RKO (cell line): ENCODE results near the gene KRTAP5-8.
"Not testable (repeated sequence)": the region's sequence is repeated elsewhere in the genome, so short reads cannot be mapped to it uniquely, and the experiment has no call there.

Source experiments
- DNase-seq: peaks from one replicate; pipeline ENCODE4 v3.0.0-alpha.2; 2016; ENCODE audit warnings: low spot score

KRTAP5-8 gene

DNA sequence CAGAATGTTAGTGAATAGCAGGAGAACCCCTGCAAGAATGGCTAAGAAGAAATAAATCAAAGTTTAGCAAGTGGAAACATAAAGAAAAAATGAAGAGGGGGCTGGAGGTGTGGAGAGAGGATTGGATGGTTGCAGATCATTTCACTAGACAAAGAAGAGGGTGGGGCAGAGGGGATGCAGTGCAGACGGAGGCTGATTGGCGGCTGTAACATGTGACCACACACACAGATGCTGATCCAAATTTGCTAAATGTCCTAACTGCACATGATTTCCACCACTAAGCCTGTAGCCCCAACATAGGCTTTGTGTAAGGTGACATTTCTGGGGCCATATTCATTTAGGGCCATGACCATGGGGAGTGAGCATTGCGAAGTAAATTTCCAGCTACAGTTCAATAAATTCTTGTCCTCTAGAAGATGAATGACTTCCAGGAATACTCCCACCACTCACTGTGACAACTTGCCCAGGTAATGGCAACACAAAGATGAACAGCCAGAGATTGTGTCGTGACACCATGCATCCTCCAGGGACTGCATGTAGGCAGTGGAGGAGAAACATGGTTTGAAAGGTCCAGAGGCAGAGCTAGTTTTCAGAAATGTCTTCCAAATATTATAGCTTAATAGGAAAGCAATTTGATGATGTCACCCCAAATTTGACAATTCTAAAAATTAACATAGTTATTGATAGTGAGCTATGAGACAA, 38.0 kb downstream of the KRTAP5-8 start:
- DNase-seq = no peak

DNA sequence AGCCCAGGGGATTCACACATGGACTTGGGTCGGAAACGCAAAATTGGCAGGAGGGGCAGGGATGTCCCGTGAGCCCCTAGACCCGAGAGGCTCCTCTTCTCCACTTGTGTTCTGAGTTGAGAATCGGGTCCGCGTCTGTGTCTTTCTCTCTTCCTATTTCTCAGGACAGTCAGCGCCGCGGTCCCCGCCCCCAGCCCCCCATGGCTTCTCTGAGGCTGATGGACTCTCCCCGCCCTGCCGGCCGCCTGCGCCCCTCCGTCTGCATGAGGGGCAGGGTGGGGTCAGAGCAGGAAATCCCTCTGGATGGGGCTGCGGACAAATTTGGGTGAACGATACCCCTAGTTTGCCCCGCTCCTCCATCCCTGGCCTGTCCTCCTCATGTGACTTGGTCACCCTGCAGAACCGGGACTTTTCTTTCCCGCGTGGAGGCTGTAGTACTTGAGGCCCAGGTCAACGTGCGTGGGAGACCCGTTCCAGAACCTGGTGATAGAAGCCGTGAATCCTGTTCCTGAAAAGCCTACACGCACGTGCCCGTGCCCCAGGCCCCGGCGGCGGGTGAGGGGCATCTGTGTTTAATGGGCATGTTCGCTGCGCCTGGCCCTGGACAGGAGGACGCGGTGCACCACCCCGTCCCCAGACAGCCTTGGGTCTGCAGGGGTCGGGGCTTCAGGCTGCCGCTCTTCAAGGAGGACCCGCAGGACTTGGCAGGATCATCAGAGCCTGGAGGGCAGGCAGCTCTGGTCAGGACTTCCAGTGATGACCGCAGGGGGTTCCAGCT, 39.1 kb downstream of the KRTAP5-8 start:
- DNase-seq = not testable (repeated sequence)

DNA sequence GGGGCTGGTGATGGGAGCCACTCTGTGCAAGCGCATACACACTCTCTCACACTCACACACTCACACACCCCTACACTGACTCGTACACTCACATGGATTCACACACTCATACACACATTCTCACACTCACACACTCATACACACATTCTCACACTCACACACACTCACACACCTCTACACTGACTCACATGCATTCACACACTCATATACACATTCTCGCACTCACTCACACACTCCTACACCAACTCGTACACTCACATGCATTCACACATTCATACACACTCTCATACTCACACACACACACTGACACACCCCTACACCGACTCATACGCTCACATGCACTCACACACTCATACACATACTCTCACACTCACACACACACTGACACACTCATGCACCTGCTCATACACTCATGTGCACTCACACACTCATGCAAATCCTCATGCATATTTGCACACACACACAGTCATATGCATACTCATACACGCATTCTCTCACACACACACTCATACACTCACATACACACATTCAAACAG, 39.7 kb downstream of the KRTAP5-8 start:
- no peak for DNase-seq

DNA sequence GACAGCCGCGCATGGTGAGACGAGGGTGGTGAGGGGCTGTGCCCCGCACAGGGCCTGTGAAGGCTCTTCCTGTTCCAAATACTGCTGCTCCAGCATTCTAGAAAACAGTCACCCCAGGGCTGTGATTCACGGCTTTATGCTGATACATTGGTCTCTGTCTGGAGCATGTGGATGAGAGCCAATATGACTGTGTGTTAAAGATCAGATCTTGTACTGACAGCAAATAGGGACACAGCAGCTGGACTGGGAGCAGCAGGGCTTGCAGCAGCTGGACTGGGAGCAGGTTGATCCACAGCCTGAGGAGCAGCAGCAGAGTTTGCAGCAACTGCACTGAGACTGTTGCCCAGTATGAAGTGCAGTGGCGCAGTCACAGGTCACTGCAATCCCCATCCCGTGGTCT, 41.7 kb downstream of the KRTAP5-8 start:
- not testable (repeated sequence) for DNase-seq

DNA sequence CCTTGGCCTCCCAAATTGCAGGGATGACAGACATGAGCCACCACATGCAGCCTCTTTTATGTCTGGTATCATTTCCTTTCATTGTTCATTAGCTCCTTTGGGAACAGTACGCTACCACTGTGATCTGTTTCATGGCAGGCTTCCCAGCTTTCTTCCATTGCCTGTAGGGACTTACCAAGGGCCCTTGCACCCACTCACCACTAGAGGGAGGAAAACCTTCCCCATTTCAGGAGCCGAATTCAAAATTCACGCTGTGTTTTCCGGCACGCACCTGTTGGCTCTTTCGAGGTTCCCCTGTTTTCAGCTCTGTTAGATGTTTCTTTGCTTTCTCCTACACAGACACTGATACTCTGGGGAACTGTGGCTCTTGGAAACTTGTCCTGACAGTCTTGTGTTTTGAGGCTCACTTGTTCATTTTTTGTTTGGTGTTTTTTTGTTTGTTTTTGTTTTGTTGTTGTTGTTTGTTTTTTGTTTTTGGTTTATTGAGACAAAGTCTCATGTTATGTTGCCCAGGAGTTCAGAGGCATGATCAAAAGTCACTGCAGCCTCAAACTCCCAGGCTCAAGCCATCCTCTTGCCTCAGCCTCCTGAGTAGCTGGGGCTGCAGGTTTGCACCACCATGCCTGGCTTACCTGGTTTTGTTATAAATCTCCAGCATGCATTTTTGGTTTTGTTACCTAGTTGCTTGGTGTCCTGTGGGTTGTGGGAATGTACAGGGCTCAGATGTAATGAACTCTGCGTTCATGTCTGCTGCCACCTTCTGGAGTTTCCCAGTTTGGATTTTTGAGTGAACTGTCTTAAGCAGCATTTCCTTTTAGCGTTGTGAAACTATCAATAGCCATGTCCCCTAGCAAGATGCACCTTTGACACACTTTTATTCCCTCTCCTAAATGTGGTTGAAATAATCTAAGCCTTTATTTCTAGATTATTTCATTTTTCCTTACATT, 42.5 kb downstream of the KRTAP5-8 start:
- peak; percentile 70 for DNase-seq

DNA sequence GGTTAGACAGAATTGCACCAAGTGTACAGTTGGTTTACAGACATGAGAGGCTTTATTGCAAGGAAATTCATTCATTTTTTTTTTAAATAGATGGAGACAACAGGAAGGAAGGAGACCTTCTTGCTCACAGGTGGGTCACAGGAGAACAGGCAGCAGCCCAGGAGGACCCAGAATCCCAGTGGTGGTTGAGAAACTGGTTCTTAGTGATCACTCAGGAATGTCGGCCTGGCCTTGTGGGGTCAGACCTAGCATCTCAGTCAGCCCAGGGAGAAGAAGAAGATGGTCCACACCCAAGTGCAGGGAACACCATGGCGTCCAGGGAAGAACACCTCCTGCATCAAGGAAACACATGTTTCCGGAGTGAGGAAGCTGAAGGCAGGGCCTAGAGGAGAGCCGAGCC, 44.0 kb downstream of the KRTAP5-8 start:
- no peak for DNase-seq

DNA sequence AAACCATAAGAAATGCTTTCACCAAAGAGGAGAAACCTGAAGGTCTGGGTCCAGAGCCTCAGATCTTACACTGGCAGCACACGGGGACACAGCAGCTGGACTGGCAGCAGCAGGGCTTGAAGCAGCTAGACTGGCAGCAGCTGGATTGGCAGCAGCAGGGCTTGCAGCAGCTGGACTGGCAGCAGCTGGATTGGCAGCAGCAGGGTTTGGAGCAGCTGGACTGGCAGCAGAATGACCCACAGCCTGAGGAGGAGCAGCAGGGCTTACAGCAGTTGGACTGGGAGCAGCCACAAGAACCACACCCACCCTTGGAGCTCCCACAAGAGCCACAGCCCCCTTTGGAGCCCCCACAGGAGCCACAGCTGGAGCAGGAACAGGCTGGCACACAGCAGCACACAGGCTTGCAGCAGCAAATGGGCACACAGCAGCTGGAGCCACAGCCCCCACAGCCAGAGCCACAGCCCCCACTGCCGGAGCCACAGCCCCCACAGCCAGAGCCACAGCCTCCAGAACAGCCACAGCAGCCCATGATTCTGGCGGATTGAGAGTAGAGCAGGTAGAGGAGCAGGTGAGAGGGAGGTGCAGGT, 44.6 kb downstream of the KRTAP5-8 start, which contains the start of gene KRTAP5-11:
Gene KRTAP5-11, minus strand, starts transcription at position 567 of the 587 bp plus-strand sequence. Its CDS starts 38 bp downstream, at position 529.
- no peak for DNase-seq

DNA sequence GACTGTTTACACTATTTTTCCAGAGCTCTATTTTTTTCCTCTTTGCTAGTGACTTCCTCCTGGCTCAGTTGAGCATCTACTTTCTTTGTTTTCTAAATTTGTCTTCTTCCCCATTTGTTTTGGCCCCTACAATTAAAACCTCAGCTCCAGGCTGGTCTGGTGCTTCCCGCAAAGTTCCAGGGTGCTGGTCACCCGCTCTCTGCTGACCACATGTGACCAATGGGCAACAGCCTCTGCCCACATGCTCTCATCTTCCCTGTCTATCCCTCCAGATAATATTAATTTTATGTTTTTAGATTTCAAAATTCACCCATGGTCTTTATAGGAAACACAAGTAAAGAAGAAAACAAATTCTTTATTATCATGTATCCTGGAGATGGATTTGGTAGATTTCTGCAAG, 45.1 kb downstream of the KRTAP5-8 start:
- DNase-seq = not testable (repeated sequence)

DNA sequence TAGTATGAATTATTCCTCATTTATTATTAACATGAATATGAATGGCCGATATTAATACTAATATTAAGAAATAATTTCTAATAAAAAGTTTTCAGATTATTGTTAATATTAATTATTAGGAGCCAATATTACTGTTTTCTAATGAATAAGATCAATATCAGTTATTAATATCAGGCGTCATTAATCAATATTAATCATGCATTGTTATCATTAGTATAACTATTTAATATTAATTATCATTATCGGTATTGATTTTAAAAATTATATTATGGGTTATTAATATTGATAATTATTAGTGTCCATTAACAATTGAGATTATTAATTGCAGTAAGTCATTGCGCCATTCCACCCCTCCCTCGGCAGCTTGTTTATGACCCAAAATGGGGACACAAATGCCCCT, 47.8 kb downstream of the KRTAP5-8 start:
- not testable (repeated sequence) for DNase-seq

DNA sequence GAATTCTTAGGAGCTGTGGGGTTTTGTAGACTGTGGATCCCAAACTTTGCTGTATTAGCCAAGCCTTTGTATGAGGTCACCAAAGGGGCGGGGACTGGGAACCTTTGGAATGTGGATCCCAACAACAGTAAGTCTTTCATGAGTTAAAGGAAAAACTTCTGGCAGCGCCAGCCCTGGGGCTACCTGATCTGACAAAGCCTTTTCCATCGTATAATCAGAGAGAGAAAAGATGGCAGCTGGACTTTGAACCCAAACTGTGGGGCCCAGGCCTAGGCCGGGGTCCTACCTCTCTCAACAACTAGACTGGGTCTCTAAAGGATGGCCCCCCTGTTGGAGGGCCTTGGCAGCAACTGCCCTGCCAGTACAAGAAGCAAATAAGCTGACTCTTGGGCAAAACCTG, 50.5 kb downstream of the KRTAP5-8 start:
- DNase-seq = not testable (repeated sequence)
